Measurements from ENCODE around the gene GCNT2.

GRCh38 chr6:10633216-10633615 is 112.1 kb downstream of the GCNT2 start:
- no peak for TF ChIP-seq CEBPB (IDR thresholded peaks at IDR 0.05)
- TF ChIP-seq EGR1 (IDR thresholded peaks at IDR 0.05) = no peak
- TF ChIP-seq, protein P1, sequence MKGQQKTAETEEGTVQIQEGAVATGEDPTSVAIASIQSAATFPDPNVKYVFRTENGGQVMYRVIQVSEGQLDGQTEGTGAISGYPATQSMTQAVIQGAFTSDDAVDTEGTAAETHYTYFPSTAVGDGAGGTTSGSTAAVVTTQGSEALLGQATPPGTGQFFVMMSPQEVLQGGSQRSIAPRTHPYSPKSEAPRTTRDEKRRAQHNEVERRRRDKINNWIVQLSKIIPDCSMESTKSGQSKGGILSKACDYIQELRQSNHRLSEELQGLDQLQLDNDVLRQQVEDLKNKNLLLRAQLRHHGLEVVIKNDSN (IDR thresholded peaks at IDR 0.05) = no peak
- TF ChIP-seq CREB1 (IDR thresholded peaks at IDR 0.05; ENCODE audit: low read depth) = no peak
- no peak for TF ChIP-seq TEAD4 (IDR thresholded peaks at IDR 0.05)
- TF ChIP-seq EP300 (IDR thresholded peaks at IDR 0.05; ENCODE audit: borderline replicate concordance) = no peak
- TF ChIP-seq REST (IDR thresholded peaks at IDR 0.05; ENCODE audit: low read depth) = no peak
- no peak for TF ChIP-seq RAD21 (IDR thresholded peaks at IDR 0.05; ENCODE audit: low read depth)
- no peak for TF ChIP-seq YY1 (IDR thresholded peaks at IDR 0.05; ENCODE audit: low read depth)
- TF ChIP-seq NFIC (IDR thresholded peaks at IDR 0.05) = no peak
